Stomach (tissue), 4 donors: ENCODE data around the gene FGFR2.

Source experiments
- POLR2AphosphoS5 ChIP-seq, 3 donors: sonication (generic); formaldehyde crosslinking; IDR thresholded peaks; one replicate each; pipeline ENCODE4 v1.6.1; 2016; ENCODE audit warnings: antibody characterized with exemption in 3 of 3
- TF ChIP-seq, protein P1 (sequence below), 7 experiments: fragments of 450-650 bp in 4 of 7; fragments of 200-600 bp in 3 of 7; sonication (generic) in 3 of 7; IDR thresholded peaks; one replicate each; pipeline ENCODE4 v1.5.1; 2016 to 2019; ENCODE audit warnings: antibody characterized with exemption in 7 of 7, control low read depth in 2 of 7, mild to moderate bottlenecking in 1 of 7

DNA sequence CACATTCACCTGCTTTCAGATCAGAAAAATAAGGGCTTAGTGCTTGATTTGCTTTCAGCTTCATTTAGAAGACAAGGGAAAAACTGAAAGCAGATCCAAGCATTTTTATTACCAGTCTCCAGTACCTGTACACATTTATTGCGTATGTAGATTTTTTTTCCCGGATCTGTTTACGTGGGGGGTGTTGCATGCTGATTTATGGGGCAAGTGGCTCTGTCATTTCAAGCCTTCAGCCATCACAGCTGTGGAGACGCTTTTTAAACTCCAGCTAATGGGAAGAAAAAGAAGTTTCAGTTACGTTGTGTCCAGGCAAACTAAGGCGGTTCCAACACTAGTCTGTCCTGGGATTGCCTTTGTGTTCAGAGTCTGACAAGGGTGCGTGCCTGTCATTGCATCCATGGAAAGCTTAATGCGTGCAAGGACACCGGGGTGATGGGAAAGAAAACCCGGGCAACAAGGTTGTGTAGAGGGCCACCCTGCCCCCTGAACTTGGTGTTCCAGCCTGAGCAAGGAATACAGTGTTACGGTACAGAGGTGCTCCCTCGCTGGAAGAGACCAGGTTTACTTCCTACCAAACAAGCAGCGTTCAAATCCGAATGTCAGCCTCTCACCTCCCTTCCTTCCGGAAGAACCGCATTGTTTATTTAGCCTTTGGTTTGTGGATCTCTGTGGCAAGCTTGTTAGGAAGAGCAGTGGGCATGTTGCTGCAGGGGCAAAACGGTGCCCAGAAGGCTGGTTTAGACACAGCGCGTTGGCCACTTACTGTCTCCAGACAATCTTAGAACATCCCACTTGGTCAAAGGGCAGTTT lies 128.2 kb downstream of the FGFR2 start:
- TF ChIP-seq, protein P1, sequence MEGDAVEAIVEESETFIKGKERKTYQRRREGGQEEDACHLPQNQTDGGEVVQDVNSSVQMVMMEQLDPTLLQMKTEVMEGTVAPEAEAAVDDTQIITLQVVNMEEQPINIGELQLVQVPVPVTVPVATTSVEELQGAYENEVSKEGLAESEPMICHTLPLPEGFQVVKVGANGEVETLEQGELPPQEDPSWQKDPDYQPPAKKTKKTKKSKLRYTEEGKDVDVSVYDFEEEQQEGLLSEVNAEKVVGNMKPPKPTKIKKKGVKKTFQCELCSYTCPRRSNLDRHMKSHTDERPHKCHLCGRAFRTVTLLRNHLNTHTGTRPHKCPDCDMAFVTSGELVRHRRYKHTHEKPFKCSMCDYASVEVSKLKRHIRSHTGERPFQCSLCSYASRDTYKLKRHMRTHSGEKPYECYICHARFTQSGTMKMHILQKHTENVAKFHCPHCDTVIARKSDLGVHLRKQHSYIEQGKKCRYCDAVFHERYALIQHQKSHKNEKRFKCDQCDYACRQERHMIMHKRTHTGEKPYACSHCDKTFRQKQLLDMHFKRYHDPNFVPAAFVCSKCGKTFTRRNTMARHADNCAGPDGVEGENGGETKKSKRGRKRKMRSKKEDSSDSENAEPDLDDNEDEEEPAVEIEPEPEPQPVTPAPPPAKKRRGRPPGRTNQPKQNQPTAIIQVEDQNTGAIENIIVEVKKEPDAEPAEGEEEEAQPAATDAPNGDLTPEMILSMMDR (IDR thresholded peaks at IDR 0.05), result no peak
- no peak for TF ChIP-seq POLR2AphosphoS5 (IDR thresholded peaks at IDR 0.05)
